GM21447 (cell line): Measurements from ENCODE around the gene UQCC2.

Experiments
- ATAC-seq: cut with Tn5 transposase; IDR thresholded peaks from one replicate; pipeline ENCODE4 v1.9.1; 2021; ENCODE audit not compliant: unreplicated experiment

UQCC2 gene

DNA sequence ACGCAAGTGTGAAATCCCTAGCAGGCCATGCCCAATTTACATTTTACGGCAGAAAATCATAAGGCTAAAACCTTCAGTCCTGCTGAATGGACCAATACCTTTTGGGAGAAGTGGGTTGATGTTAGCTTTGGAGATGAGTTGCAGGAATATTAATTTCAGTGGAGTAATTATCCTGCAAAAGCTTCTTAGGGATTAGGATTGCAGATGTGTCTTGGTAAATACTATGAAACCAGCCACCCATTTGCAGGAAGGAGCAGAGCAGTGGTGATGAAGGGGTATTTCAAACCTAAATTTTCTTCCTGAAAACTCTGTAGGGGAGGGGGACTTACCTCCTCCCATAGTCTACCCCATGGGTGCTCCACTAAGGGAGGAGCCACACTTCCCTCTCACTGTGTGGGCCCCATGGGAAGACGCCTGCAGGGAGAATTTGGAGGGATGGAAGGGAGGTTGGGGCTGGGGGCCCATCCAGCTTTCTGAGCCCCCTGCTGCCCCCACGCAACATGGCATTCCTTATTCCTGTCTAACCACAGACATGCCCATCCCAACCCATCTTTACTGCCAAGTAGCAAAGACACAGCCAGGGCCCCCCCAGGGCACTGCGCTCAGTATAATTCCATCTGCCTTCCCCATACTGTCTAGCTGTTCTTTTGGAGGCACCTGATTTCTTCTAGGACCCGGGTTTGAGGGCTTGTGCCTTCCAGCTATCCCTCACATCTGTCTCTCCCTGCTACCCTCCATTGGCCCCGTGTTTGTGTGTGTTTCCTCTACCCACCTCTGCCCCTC, 14.6 kb upstream of the UQCC2 start:
- ATAC-seq, result no peak

DNA sequence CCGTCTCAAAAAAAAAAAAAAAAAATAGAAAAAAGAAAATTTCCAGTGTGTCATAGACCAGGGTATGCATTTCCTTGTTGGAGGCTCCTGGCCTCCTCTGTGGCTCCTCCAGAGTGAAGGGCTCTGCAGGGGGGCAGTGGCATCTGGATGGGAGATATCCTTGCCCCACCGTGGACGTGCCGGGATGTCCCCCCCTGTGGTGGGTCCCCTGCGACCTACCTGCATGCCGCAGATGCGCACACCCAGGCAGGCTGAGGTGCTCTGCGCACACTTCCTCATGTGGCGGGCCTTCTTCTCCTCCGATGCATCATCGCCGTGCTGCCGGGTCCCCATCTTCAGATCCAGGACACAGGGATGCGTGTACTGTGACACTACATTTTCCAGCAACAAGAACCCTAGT, 13.7 kb upstream of the UQCC2 start:
- no peak for ATAC-seq

DNA sequence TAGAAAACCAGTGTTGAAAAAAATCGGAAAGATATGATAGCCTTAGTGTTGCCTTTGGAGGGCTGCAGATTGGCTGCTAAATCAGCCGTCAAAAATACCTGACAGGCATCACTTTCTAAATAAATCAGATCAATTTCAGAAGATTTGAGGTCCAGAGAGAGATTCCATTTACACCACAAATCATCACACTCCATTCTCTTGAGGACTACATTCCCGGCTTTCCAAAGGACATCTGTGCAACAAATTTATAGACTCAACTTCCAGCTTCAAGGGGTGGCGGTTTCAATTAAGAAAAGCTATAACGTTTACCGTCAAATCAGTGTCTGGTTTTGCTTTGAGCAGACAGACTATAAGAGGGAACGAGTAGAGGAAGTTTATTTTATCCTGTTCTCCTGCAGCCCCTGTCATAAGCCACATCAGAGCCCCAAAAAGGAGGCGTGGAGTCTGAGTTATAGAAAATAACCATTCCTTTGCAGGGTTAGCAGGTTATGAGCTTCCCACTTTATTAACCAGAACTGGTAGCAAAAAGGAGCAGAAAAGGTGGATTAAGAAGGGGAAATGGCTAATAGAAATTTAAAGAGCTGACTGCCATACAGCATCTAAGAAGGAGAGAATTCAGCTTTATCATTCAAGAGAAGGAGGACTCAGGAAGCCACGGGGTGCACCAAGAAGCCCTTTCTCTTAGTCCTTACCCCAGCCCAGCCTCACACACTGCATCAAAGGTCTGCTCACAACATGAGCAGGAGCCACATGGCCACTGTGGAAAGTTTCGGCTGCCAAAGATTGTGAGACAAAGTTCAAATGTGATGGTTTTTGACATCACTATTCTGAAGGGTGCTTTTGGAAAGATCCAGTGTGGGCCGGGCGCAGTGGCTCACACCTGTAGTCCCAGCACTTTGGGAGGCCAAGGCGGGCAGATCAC, 12.9 kb upstream of the UQCC2 start:
- ATAC-seq, result no peak

GRCh38 chr6:33723371-33724085, 12.0 kb upstream of the UQCC2 start:
- ATAC-seq, result no peak

GRCh38 chr6:33722103-33722623, 10.7 kb upstream of the UQCC2 start:
- ATAC-seq, result no peak

DNA sequence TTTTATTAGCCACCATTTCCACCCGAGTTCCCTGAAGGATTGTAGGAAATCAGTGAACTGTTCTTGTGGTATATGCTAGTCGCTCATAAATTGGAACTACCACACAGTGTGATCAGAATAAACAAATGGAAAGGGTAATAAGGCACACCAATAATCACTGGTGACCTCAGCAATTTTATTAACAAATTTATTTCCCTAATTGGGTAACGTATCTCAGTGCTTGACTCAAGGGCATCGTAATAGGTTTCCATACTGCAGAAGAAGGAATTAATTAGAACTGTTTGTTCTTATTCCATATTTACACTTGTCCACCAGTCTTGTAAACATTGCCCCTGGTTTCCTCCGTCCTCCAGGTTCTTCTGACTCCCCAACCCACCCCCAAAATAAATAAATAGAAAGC, 10.0 kb upstream of the UQCC2 start:
- no peak for ATAC-seq

DNA sequence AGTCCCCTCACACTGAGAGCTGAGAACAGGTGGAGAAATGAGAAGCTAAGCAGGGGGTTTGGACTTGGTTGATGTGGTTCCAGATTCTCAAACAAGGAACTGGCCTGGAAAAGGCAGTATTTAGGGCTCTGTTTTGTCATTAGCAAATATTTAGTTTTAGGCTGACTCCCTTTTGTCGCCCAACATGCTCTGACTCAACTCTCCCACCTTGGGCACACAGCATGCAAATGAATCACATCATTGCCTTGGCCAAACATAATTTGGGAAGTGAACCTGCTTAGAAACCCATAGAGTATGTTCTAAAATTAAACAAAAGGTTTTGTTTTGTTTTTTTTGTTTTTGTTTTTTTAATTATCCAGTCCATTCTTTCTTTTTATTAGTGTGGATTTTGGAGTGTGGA, 9.5 kb upstream of the UQCC2 start:
- ATAC-seq, result no peak

- ATAC-seq, result no peak
Measured at GRCh38 chr6:33719326-33719987, 8.0 kb upstream of the UQCC2 start.

DNA sequence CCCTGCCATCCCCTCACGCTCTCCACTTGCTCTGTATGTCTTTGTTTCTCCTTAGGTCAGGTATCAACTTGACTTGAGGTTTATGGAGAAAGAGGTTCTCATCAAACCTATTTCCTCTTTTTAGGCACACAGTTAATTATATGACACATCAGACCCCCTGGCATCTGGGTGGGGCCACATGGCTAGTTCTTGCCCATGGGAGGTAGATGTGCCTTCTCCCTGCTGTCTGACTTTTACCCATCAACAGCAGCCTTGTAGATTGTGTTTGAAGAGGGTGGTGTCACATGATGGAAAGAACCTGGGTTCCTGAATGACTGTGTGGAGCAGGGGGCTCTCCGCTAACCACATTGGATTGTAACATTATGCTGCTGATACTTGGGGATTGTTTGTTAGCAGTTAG, 7.2 kb upstream of the UQCC2 start:
- no peak for ATAC-seq

DNA sequence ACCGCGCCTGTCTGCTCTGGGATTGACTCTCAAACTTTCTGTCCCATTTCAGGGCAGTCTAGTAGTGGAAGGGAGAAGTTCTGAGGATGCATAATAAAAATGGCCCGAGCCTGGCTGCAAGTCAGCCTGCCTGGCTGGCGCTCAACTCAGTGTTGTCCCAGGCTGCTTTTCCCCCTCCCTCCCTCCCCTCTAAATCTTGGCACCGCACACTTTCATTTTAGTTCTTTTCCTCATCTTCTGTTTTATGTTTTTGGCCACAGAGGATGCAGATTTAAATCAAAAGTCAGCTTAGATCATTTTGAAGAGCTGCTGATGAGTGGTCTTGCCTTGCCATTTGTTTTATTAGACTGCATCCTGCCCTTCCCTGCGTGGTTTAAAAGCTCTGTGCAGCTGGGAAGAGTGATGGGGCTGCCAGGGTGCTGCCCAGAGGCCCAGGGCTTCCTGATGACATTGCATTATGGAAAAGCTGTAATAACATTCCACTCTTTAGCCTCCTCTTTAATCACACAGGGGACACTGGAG, 6.5 kb upstream of the UQCC2 start:
- ATAC-seq, result no peak

DNA sequence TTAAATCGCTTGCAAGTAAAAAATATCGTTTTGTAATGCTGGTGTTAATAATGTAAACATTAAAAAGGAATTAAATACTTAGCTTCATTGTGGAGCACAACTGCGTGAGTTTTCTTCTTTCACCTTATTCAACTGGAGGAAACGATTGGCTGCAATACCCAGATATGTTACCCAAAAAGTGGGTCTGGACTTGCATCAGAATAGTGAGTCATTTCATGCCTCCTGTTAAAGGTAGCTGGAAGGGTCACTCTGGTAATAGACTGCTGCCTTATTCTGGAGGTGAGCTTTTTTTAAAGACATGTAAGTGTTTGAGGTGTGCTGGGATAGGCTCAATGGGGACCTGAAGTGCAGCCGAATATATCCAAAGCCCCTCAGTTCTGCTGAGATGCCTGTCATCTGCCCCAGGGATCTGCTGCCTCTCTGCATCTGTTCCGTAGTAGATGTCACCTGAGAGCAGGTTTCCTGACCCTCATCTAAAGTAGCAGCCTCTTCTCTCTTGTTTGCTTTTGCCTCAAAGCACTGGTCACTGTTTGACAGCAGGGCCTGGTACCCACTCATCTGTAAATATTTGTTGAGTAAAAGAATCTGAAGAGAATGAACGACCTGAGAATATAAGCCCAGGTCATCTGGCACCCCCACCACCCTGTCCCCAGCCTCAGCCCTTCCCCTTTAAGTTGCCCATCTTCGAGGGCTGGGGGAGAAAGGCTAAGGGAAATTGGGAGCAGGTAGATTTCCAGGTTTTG, 5.6 kb upstream of the UQCC2 start:
- no peak for ATAC-seq

- ATAC-seq, result no peak
Measured at GRCh38 chr6:33716379-33716778, 4.9 kb upstream of the UQCC2 start.

DNA sequence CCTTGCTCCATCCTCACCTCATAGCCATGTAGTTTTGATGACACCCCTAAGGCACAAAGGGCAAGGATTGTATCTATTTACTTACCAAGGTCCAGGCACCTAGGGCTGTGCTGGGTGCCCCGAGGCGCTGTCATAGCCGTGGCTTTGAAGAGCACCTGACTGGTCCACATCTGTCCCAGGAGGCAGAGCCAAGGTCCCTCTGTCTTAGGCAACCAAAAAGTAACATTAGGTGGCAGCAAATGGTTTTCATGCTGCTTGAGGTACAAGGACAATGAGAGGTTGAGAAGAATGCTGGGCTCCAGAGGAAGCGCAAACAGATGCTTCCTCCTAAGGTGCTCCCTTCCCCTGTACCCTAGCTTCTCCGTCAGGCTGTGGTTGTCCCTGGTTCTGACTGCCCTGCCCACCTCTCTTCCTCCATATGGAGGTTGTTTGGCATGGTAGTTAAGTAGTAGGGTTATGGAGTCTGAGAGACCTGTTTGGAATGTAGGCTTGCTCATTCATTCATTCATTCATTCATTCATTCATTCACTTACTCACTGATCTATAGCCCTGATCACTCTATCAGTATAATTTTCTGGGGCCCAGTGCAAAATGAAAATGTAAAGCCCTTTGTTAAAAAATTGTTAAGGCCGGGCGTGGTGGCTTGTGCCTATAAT, 3.0 kb upstream of the UQCC2 start:
- ATAC-seq, result no peak

DNA sequence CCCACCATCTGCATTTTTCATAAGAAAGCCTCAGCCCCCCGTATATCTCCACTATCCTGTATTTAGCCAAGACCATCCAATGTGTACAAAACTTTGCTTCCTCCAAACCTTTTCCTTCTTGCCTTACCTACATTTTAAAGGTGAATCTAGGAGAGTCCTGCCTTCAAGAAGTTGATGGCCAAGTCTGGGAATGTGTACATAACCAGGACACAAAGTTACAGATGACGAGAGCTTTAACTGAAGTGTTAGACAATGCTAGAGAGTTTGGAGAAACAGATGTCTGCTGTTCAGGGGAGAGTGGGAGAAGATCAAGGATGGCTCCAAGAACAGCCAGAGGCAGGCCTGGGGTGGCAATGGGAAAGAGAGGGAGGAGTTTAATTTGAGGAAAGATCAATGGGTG, 2.3 kb upstream of the UQCC2 start:
- no peak for ATAC-seq

GRCh38 chr6:33712914-33713313, 1.4 kb upstream of the UQCC2 start:
- ATAC-seq, result no peak

GRCh38 chr6:33710296-33711121, 991 bp downstream of the UQCC2 start:
- no peak for ATAC-seq

GRCh38 chr6:33709605-33710295, 1.8 kb downstream of the UQCC2 start:
- ATAC-seq, result no peak
